GM12872 (cell line): ENCODE results near the gene OR1L4.

Source experiments
- TF ChIP-seq, protein P1 (sequence below): IDR thresholded peaks from 3 replicates; pipeline ENCODE4 v1.5.1; 2011; ENCODE audit warnings: low read depth, mild to moderate bottlenecking, low read length, moderate library complexity; ENCODE audit not compliant: insufficient read depth

OR1L4 gene

GRCh38 chr9:122767817-122768216 lies 44.0 kb downstream of the OR1L4 start:
- TF ChIP-seq, protein P1, sequence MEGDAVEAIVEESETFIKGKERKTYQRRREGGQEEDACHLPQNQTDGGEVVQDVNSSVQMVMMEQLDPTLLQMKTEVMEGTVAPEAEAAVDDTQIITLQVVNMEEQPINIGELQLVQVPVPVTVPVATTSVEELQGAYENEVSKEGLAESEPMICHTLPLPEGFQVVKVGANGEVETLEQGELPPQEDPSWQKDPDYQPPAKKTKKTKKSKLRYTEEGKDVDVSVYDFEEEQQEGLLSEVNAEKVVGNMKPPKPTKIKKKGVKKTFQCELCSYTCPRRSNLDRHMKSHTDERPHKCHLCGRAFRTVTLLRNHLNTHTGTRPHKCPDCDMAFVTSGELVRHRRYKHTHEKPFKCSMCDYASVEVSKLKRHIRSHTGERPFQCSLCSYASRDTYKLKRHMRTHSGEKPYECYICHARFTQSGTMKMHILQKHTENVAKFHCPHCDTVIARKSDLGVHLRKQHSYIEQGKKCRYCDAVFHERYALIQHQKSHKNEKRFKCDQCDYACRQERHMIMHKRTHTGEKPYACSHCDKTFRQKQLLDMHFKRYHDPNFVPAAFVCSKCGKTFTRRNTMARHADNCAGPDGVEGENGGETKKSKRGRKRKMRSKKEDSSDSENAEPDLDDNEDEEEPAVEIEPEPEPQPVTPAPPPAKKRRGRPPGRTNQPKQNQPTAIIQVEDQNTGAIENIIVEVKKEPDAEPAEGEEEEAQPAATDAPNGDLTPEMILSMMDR, result no peak
